Activated T-helper 2 cell treated with anti-CD3 and anti-CD28 coated beads, Interferon-gamma antibody, Interleukin-2, Interleukin-4, amounts not matched to agents 10 μg/mL and 5 μg/mL and 100 μg/mL, durations not matched to agents 14 hours and 24 hours and 36 hours (primary cell): ENCODE measurements around the gene C19orf12. TPM values are rescaled to one million over a fixed set of nuclear protein-coding genes. Genes with fewer than 3 reads are reported as not detected.

Experiments
- DNase-seq: peaks from one replicate; pipeline ENCODE4 v3.0.0; 2021; ENCODE audit warnings: low spot score
- H3K27ac Mint-ChIP-seq: one replicate; pipeline ENCODE4 v1.8.0; 2021; ENCODE audit warnings: mixed read lengths
- H3K27me3 Mint-ChIP-seq: one replicate; pipeline ENCODE4 v1.8.0; 2021; ENCODE audit warnings: low read depth, mixed read lengths
- H3K36me3 Mint-ChIP-seq: one replicate; pipeline ENCODE4 v1.8.0; 2021; ENCODE audit warnings: low read depth, mixed read lengths
- H3K4me1 Mint-ChIP-seq: one replicate; pipeline ENCODE4 v1.8.0; 2021; ENCODE audit warnings: low read depth, mixed read lengths
- H3K4me3 Mint-ChIP-seq: one replicate; pipeline ENCODE4 v1.8.0; 2021; ENCODE audit warnings: low read depth, mild to moderate bottlenecking, moderate library complexity, mixed read lengths
- H3K9me3 Mint-ChIP-seq: one replicate; pipeline ENCODE4 v1.8.0; 2021; ENCODE audit warnings: mixed read lengths
- intact Hi-C: fragments of 100-400 bp; cut with micrococcal nuclease; formaldehyde crosslinking; loops from one replicate; pipeline ENCODE4 v1.15.1; 2023
- total RNA-seq: library from RNA; stranded (reverse); gene quantifications from 2 replicates; pipeline ENCODE4 v1.2.3, GENCODE V29; 2022

C19orf12 gene
- total RNA-seq, 1 donor from 2014 or later = 41.9 TPM

DNA sequence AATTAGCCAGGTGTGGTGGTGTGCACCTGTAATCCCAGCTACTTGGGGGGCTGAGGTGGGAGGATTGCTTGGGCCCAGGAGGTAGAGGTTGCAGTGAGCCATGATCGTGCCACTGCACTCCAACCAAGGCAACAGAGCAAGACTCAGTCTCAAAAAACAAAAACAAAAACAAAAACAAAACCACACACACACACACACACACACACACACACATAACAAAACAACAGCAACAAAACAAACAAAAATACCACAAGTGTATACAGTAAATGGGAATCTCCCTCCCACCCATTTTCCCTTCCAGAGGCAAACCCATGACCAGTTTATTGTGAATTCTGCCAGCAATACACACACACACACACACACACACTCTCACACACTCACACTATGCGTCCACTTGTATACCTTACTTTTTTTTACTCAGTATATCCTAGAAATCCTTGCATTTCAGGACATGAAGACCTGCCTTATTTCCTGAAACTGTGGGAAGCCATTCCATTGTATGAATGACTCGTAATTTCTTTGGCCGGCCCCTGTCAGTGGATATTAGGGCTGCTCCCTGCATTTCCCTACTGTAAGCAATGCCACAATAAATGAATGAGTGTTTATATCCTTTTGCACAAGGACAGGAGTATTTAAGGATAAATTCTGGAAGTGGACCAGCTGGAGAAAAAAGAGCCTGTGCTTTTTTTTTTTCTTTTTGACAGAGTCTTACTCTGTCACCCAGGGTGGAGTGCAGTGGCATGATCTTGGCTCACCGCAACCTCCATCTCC lies 56.7 kb downstream of the C19orf12 start:
- H3K27me3 Mint-ChIP-seq = peaks cover 5% of the 10 kb centered on the region
- H3K27ac Mint-ChIP-seq = no peak overlapping the region
- H3K9me3 Mint-ChIP-seq = peaks cover 8% of the 10 kb centered on the region
- peaks cover 31% of the 10 kb centered on the region for H3K4me1 Mint-ChIP-seq
- intact Hi-C loops = no loop called here
- no peak overlapping the region for H3K4me3 Mint-ChIP-seq
- no peaks in the 10 kb centered on the region for H3K36me3 Mint-ChIP-seq
- DNase-seq = no peak

GRCh38 chr19:29655648-29656335 lies 59.3 kb downstream of the C19orf12 start:
- intact Hi-C loops = no loop called here
- Mint-ChIP-seq H3K9me3 (peaks cover 8% of the 10 kb centered on the region), H3K4me1 (peaks cover 13% of the 10 kb centered on the region), H3K27me3 (peaks cover 11% of the 10 kb centered on the region), H3K27ac (no peak overlapping the region), H3K4me3 (no peak overlapping the region), H3K36me3 (no peaks in the 10 kb centered on the region)
- DNase-seq = no peak

- no peak overlapping the region for H3K4me3 Mint-ChIP-seq
Observed at GRCh38 chr19:29653398-29653797, 61.7 kb downstream of the C19orf12 start.

GRCh38 chr19:29651622-29652394 lies 63.3 kb downstream of the C19orf12 start:
- no peak for DNase-seq
- H3K4me1 Mint-ChIP-seq = peaks cover 11% of the 10 kb centered on the region
- no peak overlapping the region for H3K4me3 Mint-ChIP-seq
- H3K27me3 Mint-ChIP-seq = peaks cover 11% of the 10 kb centered on the region
- H3K27ac Mint-ChIP-seq = no peak overlapping the region
- peaks cover 8% of the 10 kb centered on the region for H3K9me3 Mint-ChIP-seq
- intact Hi-C loops = no loop called here
- no peaks in the 10 kb centered on the region for H3K36me3 Mint-ChIP-seq

More at GRCh38 chr19:29653398-29653797, 61.7 kb downstream of the C19orf12 start:
- H3K9me3 Mint-ChIP-seq = peaks cover 8% of the 10 kb centered on the region
- H3K27ac Mint-ChIP-seq = no peak overlapping the region
- no peaks in the 10 kb centered on the region for H3K36me3 Mint-ChIP-seq
- no peak for DNase-seq
- peaks cover 11% of the 10 kb centered on the region for H3K4me1 Mint-ChIP-seq
- peaks cover 11% of the 10 kb centered on the region for H3K27me3 Mint-ChIP-seq
- intact Hi-C loops = no loop called here

- Mint-ChIP-seq H3K9me3 (peaks cover 8% of the 10 kb centered on the region), H3K27me3 (peaks cover 11% of the 10 kb centered on the region), H3K36me3 (no peaks in the 10 kb centered on the region), H3K27ac (no peak overlapping the region), H3K4me3 (no peak overlapping the region), H3K4me1 (peaks cover 16% of the 10 kb centered on the region)
- DNase-seq = no peak
- intact Hi-C loops = no loop called here
Observed at GRCh38 chr19:29650772-29651387, 64.2 kb downstream of the C19orf12 start.

Other genes starting within 250 kb of the C19orf12 start
- not detected in 2 replicates for gene VSTM2B, start 189.3 kb downstream of the C19orf12 start, total RNA-seq
- gene POP4, start 109.0 kb downstream of the C19orf12 start, total RNA-seq = 104 and 105 TPM in 2 replicates
- gene PLEKHF1, start 49.8 kb downstream of the C19orf12 start, total RNA-seq = 28.0 and 30.3 TPM in 2 replicates
- 37.4 and 39.6 TPM in 2 replicates for gene CCNE1, start 96.7 kb upstream of the C19orf12 start, total RNA-seq
- gene URI1, start 227.0 kb upstream of the C19orf12 start, total RNA-seq = 55.6 and 56.8 TPM in 2 replicates